ENCODE results near the gene APBA2.
A peak's percentile ranks its signal among the peaks of the same experiment; 100 is the strongest.

The APBA2 gene

GRCh38 chr15:28942046-28942445 lies 56.3 kb downstream of the APBA2 start:
- DNase-seq = peak; percentile 45 to 48

- DNase-seq = peak; percentile 16 to 17
Observed at GRCh38 chr15:28942571-28942970, 56.8 kb downstream of the APBA2 start.

- DNase-seq = peak in 1 of 2 experiments; percentile 15
Observed at GRCh38 chr15:28943146-28943545, 57.4 kb downstream of the APBA2 start.

DNA sequence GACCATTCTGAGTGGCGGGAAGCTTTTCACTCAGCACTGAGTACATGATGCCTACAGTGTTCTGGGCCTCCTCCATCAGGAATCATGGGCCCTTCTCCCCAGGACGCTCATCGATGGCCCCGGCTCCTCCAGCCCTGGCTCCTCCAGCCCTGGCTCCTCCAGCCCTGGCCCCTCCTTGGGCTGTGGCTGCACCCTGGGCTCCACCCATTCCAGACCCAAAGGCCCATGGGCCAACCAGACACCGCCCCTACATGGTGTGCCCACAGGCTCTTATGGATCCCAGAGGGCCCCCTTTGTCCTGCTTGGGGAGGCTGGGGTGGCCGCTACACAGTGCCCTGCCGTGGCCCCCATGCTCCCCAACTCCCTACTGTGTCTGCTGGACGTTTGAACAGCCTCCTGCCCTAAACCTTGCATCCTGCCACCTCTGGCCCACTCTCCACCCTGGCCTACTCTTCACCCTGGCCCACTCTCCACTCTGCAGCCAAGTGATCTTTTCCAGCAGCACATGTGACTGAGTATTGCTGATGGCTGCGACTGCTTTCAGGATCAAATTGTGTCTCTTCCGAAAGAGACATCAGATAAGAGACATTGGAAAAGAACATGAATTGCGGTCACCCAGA lies 57.9 kb downstream of the APBA2 start:
- no peak for DNase-seq

GRCh38 chr15:28944286-28944685 lies 58.5 kb downstream of the APBA2 start:
- peak; percentile 4 to 12 for DNase-seq

GRCh38 chr15:28944696-28945300 lies 59.0 kb downstream of the APBA2 start:
- DNase-seq = peak; percentile 9 to 11

GRCh38 chr15:28945626-28946230 lies 60.0 kb downstream of the APBA2 start:
- peak; percentile 5 to 17 for DNase-seq

DNA sequence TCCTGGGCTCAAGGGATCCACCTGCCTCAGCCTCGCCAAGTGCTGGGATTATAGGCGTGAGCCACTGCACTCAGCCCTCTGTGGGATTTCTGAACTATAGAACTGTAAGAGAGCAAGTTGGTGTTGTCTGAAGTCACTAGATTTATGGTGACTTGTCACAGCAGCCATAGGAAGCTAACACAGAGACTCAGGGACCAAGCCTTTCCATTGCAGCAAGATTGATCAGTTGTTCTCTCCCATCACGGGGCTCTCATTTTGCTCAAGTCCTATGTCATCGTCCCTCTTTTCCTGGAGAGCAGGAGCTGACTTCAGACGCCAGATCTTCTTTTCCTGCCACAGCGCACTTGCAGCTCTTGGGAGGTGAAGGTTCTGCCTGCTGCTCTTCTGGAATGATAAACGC lies 61.0 kb downstream of the APBA2 start:
- DNase-seq = no peak

GRCh38 chr15:28947221-28947674 lies 61.5 kb downstream of the APBA2 start:
- peak in 1 of 2 experiments; percentile 16 for DNase-seq

- DNase-seq = peak in 1 of 2 experiments; percentile 8
Observed at GRCh38 chr15:28948036-28948435, 62.3 kb downstream of the APBA2 start.

GRCh38 chr15:28950916-28951315 lies 65.1 kb downstream of the APBA2 start:
- DNase-seq = no peak

DNA sequence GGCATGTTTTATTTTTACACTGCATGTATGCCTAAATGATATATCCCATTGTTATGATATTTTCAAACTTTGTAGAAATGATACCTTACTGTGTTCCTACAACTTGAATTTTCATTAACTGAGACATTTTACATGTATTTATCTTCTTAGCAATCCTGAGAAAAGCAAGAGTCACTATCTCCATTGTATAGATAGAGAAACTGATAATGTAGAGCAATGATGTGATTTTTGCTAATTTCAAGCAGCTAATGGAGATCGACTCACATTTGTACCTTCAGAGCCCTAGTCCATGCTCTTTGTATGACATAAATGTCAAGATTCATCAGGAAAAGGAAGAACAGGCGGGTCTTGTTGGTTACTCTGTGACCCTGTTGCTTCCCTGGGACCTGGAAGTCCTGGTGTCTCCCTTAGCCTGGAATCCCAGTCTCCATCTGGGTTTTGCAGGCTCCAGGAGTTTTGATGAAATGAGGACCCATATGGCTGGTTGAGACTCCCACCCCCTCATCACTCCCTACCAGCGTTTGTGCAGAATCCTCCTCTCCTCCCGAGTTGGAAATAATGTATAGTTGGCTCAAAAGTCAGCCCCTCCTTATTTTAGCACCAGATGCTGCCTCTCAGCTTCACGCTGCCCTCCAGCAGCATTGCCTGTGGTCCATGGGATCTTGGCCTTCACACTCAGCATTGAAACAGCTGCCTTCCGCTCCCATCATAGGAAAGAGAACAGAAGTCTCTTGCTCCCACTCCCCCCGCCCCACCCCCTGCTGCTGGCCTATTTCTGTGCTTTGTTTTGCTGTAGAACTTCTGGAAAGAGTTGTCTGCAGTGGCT lies 67.1 kb downstream of the APBA2 start:
- DNase-seq = no peak

DNA sequence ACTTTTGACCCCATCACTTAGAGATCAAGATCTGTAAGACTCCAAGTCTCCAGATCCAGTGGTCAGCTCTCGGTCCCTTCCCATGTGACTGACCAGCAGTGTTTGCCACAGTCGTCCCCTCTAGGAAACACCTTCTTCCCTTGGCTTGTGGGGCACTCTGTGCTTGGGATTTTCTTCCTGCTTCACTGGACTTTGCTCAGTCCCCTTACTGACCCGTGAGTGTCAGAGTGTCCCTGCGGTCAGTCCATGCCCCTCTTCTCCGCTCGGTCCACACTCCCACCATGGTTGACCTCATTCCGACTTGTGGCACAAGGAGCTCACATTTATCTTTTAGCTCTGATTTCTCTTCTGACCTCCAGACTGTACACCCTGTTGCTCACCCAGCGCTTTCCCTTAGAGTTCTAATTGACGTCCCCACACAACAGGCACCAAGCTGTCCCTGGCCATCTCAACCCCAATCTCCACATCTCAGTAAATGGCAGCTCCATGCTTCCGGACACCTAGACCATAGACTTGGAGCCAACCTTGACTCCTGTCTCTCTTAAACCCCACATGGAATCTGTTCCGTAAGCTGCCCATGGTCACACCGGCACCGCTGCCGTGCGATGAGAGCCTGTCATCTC lies 67.9 kb downstream of the APBA2 start:
- DNase-seq = no peak

GRCh38 chr15:28954466-28955159 lies 68.8 kb downstream of the APBA2 start:
- peak in 1 of 2 experiments; percentile 17 for DNase-seq

DNA sequence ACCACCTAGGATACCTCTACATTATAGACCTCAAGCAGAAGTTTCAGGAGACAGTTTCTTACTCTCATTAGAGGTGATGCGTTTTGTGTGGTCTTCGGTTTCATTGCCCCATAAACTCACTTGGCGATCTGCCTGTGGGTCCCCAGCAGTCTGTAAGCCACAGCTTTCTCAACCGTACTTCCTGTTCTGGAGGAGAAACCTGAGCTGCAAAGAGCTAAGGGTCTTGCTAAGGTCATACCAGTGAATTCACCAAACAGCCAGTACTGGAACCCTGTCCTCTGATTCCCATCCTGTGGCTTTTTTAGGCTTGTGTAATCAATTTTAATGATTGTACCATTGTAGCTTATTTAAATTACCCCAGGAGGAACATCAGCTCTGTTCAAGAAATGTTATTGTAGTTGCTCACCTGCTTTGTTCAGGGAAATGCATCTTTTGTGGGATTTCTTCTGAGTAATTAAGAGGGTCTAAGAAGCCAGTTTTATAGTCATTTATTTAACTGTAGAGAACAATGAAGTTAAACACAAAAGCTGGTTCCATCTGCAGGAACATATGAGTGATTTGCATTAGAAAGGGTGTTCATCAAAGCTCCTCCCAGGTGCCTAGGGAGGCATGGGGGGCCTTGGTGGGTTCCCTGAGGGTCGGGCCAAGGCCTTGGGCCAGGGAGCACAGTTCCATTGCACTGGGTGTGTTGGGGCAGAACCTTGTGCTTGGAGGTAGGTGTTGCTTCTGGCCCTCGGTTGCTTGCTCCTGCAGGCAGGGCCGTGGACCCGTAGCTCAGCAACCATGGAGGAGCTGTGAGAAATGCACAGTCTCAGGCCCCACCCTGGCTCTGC lies 69.6 kb downstream of the APBA2 start:
- DNase-seq = no peak

DNA sequence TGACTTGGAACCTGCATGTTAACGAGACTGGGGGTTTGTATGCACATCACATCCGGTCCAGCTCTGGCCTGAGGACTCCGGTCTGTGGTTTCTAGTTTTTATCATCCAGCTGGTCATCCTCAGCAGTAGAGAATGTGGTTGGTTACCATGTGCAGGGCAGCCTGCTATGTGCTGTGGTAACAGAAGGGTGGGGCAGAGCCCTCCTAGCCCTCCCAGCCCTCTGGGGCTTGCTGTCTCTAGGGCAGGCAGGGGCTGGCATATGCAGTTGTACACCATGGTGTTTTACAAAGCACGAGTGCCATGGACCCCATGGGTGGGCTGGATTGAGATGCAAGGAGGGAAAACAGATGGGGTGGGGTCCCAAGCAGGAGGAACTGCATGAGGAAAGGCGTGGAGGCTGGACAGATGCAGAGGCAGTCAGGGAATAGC lies 70.2 kb downstream of the APBA2 start:
- no peak for DNase-seq

DNA sequence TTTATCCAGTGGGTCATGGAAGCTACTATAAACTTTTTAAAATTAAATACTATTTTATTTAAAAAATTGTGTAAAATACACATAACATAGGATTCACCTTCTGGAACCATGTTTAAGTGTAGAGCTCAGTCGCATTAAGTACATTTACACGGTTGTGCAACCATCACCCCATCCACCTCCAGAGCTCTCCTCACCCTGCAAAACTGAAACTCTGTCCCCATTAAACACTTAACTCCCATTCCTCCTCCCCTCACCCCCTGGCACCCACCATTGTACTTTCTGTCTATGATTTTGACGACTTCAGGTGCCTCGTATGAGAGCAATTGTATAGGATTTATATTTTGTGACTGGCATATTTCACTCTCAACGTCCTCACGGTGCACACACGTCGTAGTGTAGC lies 70.7 kb downstream of the APBA2 start:
- no peak for DNase-seq

DNA sequence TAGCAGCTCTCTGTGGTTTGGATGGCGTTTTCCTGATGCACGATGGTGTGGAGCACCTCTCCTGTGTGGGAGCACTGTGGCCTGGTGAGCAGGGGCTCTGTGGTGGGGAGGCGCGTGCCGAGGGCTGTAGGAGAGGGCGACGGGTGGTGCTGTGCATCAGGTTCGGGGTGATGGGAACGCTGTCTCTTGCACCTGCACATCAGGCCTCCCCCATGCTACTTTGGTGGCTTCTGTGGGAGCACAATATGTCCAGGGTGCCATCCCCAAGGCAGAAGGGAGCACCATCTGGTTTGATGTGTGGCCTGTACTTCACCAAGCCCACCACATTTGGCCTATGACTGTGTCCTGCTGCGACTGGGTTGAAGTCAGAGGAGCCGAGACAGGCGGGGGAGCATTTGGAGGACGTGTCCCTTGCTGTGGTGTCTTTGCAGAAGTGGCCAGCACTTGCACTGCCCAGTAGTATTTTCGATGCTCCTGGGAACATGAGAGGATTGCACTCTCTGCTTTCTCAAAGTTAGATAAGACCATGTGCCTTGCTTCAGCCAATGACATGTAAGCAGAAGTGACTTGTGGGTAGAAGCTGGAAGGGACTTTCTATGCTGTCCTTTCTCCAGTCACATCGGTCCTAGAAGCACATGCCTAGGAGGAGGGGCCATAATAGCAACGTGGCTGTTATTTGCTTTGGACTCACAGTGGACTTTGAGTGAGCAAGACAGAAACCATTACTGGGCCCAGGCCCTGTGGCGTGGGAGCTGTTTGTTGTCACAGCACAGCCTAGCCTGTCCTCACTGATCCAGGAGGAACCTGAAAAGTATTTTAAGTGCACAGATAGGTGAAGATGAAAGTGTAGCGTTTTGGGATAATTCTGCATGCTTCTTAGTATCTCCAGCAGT lies 72.1 kb downstream of the APBA2 start:
- no peak for DNase-seq

- DNase-seq = no peak
Observed at GRCh38 chr15:28959326-28959725, 73.6 kb downstream of the APBA2 start.

DNA sequence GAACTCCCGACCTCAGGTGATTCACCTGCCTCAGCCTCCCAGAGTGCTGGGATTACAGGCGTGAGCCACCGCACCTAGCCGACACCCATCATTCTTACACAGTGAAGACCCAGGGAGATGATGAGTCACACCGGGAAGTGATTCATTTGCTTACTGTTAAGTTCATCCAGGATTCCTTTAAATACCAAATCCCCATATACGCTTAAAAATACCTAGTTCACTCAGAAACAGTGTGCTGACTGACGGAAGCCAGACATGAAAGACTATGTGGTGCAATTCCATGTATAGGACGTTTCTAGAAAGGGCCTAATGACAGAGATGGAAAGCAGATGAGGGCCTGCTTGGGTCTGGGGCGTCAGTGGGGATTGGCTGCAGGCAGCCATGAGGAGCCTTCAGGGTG lies 75.2 kb downstream of the APBA2 start:
- DNase-seq = no peak
